HFFc6 (cell line): ENCODE results near the gene TMEM150B. TPM values are rescaled to one million over a fixed set of nuclear protein-coding genes. Genes with fewer than 3 reads are reported as not detected.

Experiments
- DNase-seq: peaks from one replicate; pipeline ENCODE4 v3.0.0-alpha.2; 2018
- H3K27ac Mint-ChIP-seq: 2 replicates; pipeline ENCODE4 v1.8.0; 2020; ENCODE audit warnings: mild to moderate bottlenecking, mixed read lengths
- H3K27me3 Mint-ChIP-seq: 2 replicates; pipeline ENCODE4 v1.8.0; 2021; ENCODE audit warnings: mild to moderate bottlenecking, moderate library complexity, mixed read lengths; ENCODE audit not compliant: insufficient read depth
- H3K36me3 Mint-ChIP-seq: 2 replicates; pipeline ENCODE4 v1.8.0; 2021; ENCODE audit warnings: low read depth, mixed read lengths
- H3K4me1 Mint-ChIP-seq: 2 replicates; pipeline ENCODE4 v1.8.0; 2020; ENCODE audit warnings: low read depth, mixed read lengths
- H3K4me3 Mint-ChIP-seq: 2 replicates; pipeline ENCODE4 v1.8.0; 2020; ENCODE audit warnings: mild to moderate bottlenecking, moderate library complexity, mixed read lengths
- H3K9me3 Mint-ChIP-seq: 2 replicates; pipeline ENCODE4 v1.8.0; 2020; ENCODE audit warnings: mild to moderate bottlenecking, mixed read lengths
- total RNA-seq, 6 experiments: library from RNA; stranded (reverse); fragmentation: NEBNext Ultra II Directional; extraction: Animal tissue kit (Norgen Biotek cat#: 25700); gene quantifications; 2 replicates in 1 of 6; 3 replicates in 5 of 6; pipeline ENCODE4 v1.2.3, GENCODE V29; 2021
- TF ChIP-seq, protein P1 (sequence below): fragments of 200-600 bp; sonication (generic); IDR thresholded peaks from 2 replicates; pipeline ENCODE4 v1.5.0; 2021; ENCODE audit warnings: antibody characterized with exemption, mild to moderate bottlenecking

TMEM150B gene
- total RNA-seq, 6 experiments from 2014 or later: not detected

DNA sequence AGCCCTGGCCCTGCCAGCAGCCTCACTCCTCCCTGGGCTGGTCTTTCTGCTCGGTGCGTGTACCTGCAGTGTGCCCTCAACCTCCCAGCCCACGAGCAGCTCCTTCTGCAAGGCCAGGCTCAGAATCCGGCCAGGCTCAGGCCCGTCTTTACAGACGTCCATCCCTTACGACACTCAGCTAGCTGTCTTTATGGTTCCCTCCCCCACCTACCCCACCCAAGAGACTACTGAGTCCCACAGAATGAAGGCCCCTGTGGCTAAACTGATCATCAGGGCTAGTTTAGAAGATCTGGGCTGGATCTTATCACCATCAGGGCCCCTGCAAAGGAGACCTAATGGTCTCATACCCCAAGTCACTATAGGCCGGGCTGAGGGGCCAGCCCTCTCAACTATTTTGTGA lies 10.7 kb downstream of the TMEM150B start:
- Mint-ChIP-seq H3K9me3 (no peaks in the 10 kb centered on the region), H3K36me3 (peaks cover 5% of the 10 kb centered on the region; the same call in 1 of the 2 replicates), H3K27me3 (peaks cover 7% of the 10 kb centered on the region), H3K4me1 (no peaks in the 10 kb centered on the region), H3K4me3 (no peak overlapping the region), H3K27ac (no peak overlapping the region)
- DNase-seq: no peak
- TF ChIP-seq, protein P1, sequence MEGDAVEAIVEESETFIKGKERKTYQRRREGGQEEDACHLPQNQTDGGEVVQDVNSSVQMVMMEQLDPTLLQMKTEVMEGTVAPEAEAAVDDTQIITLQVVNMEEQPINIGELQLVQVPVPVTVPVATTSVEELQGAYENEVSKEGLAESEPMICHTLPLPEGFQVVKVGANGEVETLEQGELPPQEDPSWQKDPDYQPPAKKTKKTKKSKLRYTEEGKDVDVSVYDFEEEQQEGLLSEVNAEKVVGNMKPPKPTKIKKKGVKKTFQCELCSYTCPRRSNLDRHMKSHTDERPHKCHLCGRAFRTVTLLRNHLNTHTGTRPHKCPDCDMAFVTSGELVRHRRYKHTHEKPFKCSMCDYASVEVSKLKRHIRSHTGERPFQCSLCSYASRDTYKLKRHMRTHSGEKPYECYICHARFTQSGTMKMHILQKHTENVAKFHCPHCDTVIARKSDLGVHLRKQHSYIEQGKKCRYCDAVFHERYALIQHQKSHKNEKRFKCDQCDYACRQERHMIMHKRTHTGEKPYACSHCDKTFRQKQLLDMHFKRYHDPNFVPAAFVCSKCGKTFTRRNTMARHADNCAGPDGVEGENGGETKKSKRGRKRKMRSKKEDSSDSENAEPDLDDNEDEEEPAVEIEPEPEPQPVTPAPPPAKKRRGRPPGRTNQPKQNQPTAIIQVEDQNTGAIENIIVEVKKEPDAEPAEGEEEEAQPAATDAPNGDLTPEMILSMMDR: no peak

DNA sequence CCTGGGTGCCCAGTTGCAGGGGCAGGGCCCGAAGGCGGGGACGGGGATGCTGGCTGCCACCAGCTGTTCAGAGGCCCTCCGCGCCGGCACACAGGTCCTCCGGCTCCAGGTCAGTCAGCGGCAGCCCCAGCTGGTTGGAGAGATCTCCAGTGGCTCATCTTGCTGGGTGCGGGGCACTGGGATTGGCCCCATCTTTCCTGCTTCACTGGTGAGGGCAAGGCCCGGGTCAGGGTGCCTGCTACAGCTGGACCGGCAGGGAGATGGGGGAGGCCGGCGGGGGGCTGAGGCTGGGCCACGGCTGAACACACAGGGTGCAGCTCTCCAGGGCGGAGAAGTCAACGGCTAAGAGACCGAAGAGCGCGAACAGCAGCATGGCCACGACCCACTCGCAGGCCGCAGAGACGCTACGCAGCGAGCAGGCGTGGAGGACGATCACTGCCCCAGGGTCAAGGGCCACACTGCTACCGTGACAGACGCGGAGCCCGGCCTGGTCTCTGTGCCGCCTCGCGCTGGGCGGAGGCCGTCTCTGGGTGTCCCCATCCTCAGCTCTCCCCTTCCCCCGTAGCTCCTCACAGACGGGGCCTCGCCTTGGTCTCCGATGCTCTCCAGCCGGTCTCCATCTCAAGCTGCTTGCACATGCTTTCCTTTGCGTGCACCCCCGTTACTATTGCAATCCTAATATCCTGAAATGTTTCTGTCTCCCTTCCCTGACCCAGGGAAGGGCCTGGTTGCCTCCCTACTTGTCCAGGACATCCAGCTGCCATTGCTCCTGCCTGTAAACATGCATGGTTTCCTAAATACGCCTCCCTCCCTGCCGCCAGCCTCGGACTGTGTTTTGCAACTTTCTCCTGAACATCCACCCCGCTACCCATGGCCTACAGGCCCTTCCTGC lies 12.3 kb downstream of the TMEM150B start:
- TF ChIP-seq, protein P1: no peak
- no peak overlapping the region for H3K27ac Mint-ChIP-seq
- H3K36me3 Mint-ChIP-seq: peaks cover 5% of the 10 kb centered on the region; the same call in 1 of the 2 replicates
- H3K27me3 Mint-ChIP-seq: peaks cover 3% of the 10 kb centered on the region
- no peaks in the 10 kb centered on the region for H3K9me3 Mint-ChIP-seq
- no peaks in the 10 kb centered on the region for H3K4me1 Mint-ChIP-seq
- DNase-seq: no peak
- no peak overlapping the region for H3K4me3 Mint-ChIP-seq

DNA sequence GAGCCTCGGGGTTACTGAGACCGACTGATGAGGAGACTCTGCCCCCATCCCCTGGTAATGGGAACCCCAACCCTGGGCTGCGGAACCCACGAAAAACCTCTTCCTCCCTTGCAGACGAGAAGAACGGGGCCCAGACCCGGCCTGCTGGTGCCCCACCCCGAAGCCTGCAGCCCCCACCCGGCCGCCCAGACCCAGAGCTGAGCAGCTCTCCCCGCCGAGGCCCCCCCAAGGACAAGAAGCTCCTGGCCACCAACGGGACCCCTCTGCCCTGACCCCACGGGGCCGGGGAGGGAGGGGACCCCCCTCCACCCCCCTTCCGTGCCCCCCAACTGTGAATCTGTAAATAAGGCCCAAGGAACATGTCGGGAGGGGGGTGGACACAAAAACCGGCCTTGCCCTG lies 13.3 kb downstream of the TMEM150B start:
- H3K4me3 Mint-ChIP-seq: no peak overlapping the region
- no peak for DNase-seq
- H3K9me3 Mint-ChIP-seq: no peaks in the 10 kb centered on the region
- H3K27me3 Mint-ChIP-seq: peaks cover 3% of the 10 kb centered on the region
- peaks cover 9% of the 10 kb centered on the region; the same call in 1 of the 2 replicates for H3K36me3 Mint-ChIP-seq
- H3K27ac Mint-ChIP-seq: no peak overlapping the region
- TF ChIP-seq, protein P1: no peak
- H3K4me1 Mint-ChIP-seq: no peaks in the 10 kb centered on the region

DNA sequence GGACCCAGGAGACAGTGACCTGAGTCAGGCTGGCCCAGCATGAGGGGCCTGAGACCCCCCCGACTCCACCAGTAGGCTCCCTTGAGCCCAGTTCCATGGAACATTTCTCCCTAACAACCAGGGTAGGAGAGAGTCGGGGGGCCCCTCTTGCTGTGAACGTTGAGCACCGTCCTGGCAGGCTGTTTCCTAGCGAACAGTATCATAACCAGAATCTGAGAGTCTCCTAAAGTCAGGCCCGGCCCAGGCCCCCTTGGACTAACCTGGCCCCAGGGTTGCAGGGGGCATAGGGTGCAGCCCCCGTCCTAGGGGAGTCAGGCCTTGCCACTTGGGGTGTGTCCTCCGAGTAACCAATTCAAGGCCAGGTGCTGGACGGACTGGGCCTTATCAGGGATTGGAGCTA lies 13.7 kb downstream of the TMEM150B start:
- H3K27ac Mint-ChIP-seq: no peak overlapping the region
- H3K27me3 Mint-ChIP-seq: peaks cover 3% of the 10 kb centered on the region
- no peak overlapping the region for H3K4me3 Mint-ChIP-seq
- no peaks in the 10 kb centered on the region for H3K4me1 Mint-ChIP-seq
- TF ChIP-seq, protein P1: no peak
- no peak for DNase-seq
- peaks cover 13% of the 10 kb centered on the region; the same call in 1 of the 2 replicates for H3K36me3 Mint-ChIP-seq
- H3K9me3 Mint-ChIP-seq: no peaks in the 10 kb centered on the region

DNA sequence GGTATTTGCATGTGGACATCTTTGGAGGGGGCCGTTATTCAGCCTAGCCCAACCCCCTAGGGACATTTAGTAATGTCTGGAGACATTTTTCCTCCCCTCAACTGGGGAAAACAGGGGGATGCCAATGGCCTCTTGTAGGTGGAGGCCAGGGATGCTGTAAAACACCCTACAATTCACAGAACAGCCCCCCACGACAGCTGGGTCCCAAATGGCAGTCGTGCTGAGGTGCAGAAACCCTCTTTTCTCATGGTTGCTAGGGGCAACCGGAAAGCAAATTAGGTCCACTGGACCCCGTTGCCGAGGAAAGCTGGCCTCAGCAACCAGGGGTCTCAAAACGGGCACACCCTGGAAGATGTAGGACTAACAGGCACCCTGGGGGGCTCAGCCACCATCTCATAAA lies 14.6 kb downstream of the TMEM150B start:
- H3K36me3 Mint-ChIP-seq: peaks cover 17% of the 10 kb centered on the region; the same call in 1 of the 2 replicates
- H3K27me3 Mint-ChIP-seq: peaks cover 1% of the 10 kb centered on the region; the same call in 1 of the 2 replicates
- H3K4me1 Mint-ChIP-seq: no peaks in the 10 kb centered on the region
- H3K27ac Mint-ChIP-seq: no peak overlapping the region
- H3K4me3 Mint-ChIP-seq: no peak overlapping the region; the same call in 1 of the 2 replicates
- DNase-seq: no peak
- TF ChIP-seq, protein P1: no peak
- no peaks in the 10 kb centered on the region for H3K9me3 Mint-ChIP-seq
